ENCODE measurements around the gene PAM.

Gene PAM

DNA sequence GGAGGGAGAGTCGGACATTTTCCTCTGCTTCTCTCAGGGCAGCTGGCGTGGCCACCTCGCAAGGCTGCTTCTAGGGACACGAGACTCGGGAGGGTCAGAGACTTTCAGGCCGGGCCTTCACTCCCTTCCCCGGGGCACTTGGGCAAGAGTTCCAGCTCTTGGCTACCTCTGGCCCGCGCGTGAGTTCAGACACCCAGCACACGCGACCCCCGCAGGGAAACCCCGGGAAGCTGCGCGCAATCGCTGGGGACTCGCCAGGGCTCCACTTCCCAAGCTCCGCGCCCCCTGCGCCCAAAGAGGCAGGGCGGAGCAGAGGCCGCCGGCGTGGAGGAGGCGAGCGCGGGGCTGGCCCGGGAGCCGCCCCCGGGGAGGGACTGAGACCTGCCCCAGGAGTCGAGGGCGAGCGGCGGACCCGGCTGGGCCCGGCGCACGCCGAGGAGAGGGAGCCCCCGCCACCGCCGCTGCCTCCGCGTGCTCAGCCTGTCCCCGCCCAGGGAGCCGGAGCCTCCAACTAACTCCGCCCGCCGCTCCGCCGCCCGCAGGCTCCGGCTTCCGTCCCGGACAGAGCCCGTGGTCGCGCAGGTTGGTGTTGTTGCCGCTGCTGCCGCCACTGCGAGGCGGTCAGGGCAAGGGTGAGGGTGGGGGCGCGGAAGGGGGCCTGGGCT lies at the start of gene PAM:
Gene PAM, plus strand, starts transcription at position 539 of the 665 bp plus-strand sequence. CDS start 110,891 bp downstream, outside the sequence.
- peak within 1 kb of the TSS; percentile 79 for H3K27ac Mint-ChIP-seq
- intact Hi-C loops (cut with micrococcal nuclease): no loop called here
- H3K27me3 Mint-ChIP-seq: peaks cover 29% of the 10 kb centered on the region
- peaks cover 8% of the 10 kb centered on the region for H3K9me3 Mint-ChIP-seq
- H3K36me3 Mint-ChIP-seq (ENCODE audit: low read depth): peaks cover 6% of the 10 kb centered on the region
- H3K4me1 Mint-ChIP-seq (ENCODE audit: low read depth): peaks cover 25% of the 10 kb centered on the region
- peak within 1 kb of the TSS; percentile 96 for H3K4me3 Mint-ChIP-seq

- H3K4me1 Mint-ChIP-seq (ENCODE audit: low read depth): no peaks in the 10 kb centered on the region
- intact Hi-C loops (cut with micrococcal nuclease): no loop called here
These were observed 43.4 kb upstream of the PAM start for GRCh38 chr5:102711525-102712385.

GRCh38 chr5:102713278-102713677 lies 41.8 kb upstream of the PAM start:
- H3K27ac Mint-ChIP-seq: no peak overlapping the region
- H3K36me3 Mint-ChIP-seq (ENCODE audit: low read depth): no peaks in the 10 kb centered on the region
- no peaks in the 10 kb centered on the region for H3K4me1 Mint-ChIP-seq (ENCODE audit: low read depth)
- intact Hi-C loops (cut with micrococcal nuclease): no loop called here
- peaks cover 16% of the 10 kb centered on the region for H3K9me3 Mint-ChIP-seq
- H3K27me3 Mint-ChIP-seq: no peaks in the 10 kb centered on the region
- no peak overlapping the region for H3K4me3 Mint-ChIP-seq

More at GRCh38 chr5:102711525-102712385, 43.4 kb upstream of the PAM start:
- H3K27me3 Mint-ChIP-seq: no peaks in the 10 kb centered on the region
- no peaks in the 10 kb centered on the region for H3K36me3 Mint-ChIP-seq (ENCODE audit: low read depth)
- no peak overlapping the region for H3K27ac Mint-ChIP-seq
- peaks cover 16% of the 10 kb centered on the region for H3K9me3 Mint-ChIP-seq
- H3K4me3 Mint-ChIP-seq: no peak overlapping the region

- no peak overlapping the region for H3K4me3 Mint-ChIP-seq
- H3K9me3 Mint-ChIP-seq: peaks cover 12% of the 10 kb centered on the region
- H3K27ac Mint-ChIP-seq: no peak overlapping the region
- H3K27me3 Mint-ChIP-seq: no peaks in the 10 kb centered on the region
- H3K4me1 Mint-ChIP-seq (ENCODE audit: low read depth): no peaks in the 10 kb centered on the region
- intact Hi-C loops (cut with micrococcal nuclease): no loop called here
- no peaks in the 10 kb centered on the region for H3K36me3 Mint-ChIP-seq (ENCODE audit: low read depth)
These were observed 41.3 kb upstream of the PAM start for GRCh38 chr5:102713682-102714231.

DNA sequence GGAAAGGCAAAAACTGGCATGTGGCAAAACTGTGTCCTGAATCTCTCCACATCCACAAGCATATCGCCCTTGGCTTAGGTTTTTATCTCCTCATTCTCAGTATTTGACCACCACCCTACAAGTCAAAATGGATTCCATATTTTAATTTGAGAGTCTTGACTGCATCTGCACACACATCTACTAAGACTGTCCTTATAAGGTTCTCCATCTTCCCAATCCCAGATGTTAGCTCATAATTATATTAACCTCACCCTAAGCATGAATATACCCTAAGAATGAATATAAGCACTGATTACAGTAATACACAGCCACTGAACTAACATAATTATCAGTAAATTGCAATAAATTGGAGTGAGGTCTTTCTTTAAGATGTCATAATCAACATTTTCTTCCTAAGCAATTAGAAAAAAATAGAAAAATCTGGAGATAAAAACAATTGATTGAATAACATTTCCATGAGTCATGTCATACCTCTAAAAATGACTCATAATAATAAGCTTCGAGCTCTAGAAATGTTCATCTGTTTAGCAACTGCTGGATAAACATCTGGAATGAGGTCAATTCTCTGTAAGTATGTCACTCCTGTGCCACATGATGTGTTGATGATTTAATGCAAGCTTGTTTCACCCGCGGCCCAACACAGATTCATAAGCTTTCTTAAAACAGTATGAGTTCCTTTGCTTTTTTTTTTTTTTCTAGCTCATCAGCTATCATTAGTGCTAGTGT lies 39.9 kb upstream of the PAM start:
- intact Hi-C loops (cut with micrococcal nuclease): no loop called here
- Mint-ChIP-seq H3K4me1 (ENCODE audit: low read depth) (no peaks in the 10 kb centered on the region), H3K4me3 (no peak overlapping the region), H3K36me3 (ENCODE audit: low read depth) (no peaks in the 10 kb centered on the region), H3K27ac (no peak overlapping the region), H3K27me3 (no peaks in the 10 kb centered on the region), H3K9me3 (no peaks in the 10 kb centered on the region)

DNA sequence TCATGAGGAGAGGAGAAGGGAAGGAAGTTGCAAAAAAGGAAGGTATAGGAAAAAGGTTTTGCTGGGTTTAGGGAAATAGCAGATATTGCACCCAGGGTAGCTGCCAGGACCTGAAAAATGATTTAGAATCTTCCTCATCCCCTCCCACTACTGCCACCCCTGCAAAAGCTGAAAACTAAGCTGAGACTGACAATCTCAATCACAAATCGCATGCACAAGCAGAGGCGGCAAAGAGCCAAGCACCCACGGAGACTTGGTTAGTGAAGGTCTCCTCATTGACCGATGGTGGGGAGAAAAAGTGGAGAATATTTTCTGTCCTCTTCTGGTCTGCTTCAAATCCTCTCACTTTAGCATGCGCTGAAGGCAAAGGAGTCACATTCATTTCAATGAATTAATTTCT lies 39.1 kb upstream of the PAM start:
- H3K27ac Mint-ChIP-seq: no peak overlapping the region
- H3K27me3 Mint-ChIP-seq: no peaks in the 10 kb centered on the region
- no peaks in the 10 kb centered on the region for H3K9me3 Mint-ChIP-seq
- H3K36me3 Mint-ChIP-seq (ENCODE audit: low read depth): no peaks in the 10 kb centered on the region
- H3K4me1 Mint-ChIP-seq (ENCODE audit: low read depth): no peaks in the 10 kb centered on the region
- intact Hi-C loops (cut with micrococcal nuclease): no loop called here
- no peak overlapping the region for H3K4me3 Mint-ChIP-seq

DNA sequence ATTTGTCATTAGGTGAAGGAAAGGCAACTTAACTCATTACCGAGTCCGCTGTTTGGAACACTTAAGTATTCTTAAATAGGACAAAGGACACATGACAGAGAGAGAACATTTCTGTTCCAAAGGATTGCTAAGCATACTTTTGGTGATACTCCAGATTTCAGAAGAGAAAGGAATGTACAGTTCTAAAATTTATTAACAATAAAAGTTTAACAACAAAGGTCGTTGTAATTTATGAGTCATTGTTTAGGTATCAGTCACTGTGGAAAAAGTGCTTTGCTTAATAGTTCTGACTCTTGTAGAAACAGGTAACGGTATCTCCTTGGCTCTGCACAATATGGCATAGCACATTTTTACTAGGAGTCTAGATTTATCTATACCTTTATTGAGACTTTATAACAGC lies 36.3 kb upstream of the PAM start:
- H3K9me3 Mint-ChIP-seq: no peaks in the 10 kb centered on the region
- no peak overlapping the region for H3K4me3 Mint-ChIP-seq
- H3K36me3 Mint-ChIP-seq (ENCODE audit: low read depth): no peaks in the 10 kb centered on the region
- intact Hi-C loops (cut with micrococcal nuclease): no loop called here
- H3K27me3 Mint-ChIP-seq: no peaks in the 10 kb centered on the region
- no peaks in the 10 kb centered on the region for H3K4me1 Mint-ChIP-seq (ENCODE audit: low read depth)
- no peak overlapping the region for H3K27ac Mint-ChIP-seq

GRCh38 chr5:102719886-102720285 lies 35.2 kb upstream of the PAM start:
- Mint-ChIP-seq H3K4me3 (no peak overlapping the region), H3K4me1 (ENCODE audit: low read depth) (no peaks in the 10 kb centered on the region), H3K9me3 (no peaks in the 10 kb centered on the region), H3K36me3 (ENCODE audit: low read depth) (no peaks in the 10 kb centered on the region), H3K27ac (no peak overlapping the region), H3K27me3 (no peaks in the 10 kb centered on the region)
- intact Hi-C loops (cut with micrococcal nuclease): no loop called here

- intact Hi-C loops (cut with micrococcal nuclease): no loop called here
- Mint-ChIP-seq H3K27me3 (no peaks in the 10 kb centered on the region), H3K4me3 (no peak overlapping the region), H3K9me3 (no peaks in the 10 kb centered on the region), H3K36me3 (ENCODE audit: low read depth) (no peaks in the 10 kb centered on the region), H3K27ac (no peak overlapping the region), H3K4me1 (ENCODE audit: low read depth) (no peaks in the 10 kb centered on the region)
These were observed 34.1 kb upstream of the PAM start for GRCh38 chr5:102720969-102721368.

DNA sequence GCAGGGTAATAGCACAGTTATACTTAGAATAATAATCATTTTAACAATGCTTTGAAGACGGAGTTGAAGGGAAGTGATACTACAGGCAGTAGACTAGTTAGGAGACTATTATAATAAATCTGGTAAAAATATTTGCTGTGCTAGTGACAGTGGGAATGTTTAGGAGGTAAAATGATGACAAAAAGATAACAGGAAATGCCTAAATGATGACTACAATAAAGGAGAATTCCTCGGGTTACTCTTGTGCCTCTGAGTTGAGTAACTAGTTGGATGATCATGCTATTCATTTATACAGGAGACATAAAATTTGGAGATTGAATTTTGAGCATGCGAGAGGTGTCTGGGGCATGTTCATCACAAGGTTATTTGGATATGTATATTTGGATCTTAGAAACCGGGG lies 32.2 kb upstream of the PAM start:
- no peaks in the 10 kb centered on the region for H3K36me3 Mint-ChIP-seq (ENCODE audit: low read depth)
- no peaks in the 10 kb centered on the region for H3K9me3 Mint-ChIP-seq
- H3K4me1 Mint-ChIP-seq (ENCODE audit: low read depth): no peaks in the 10 kb centered on the region
- H3K4me3 Mint-ChIP-seq: no peak overlapping the region
- H3K27me3 Mint-ChIP-seq: no peaks in the 10 kb centered on the region
- intact Hi-C loops (cut with micrococcal nuclease): no loop called here
- H3K27ac Mint-ChIP-seq: no peak overlapping the region

DNA sequence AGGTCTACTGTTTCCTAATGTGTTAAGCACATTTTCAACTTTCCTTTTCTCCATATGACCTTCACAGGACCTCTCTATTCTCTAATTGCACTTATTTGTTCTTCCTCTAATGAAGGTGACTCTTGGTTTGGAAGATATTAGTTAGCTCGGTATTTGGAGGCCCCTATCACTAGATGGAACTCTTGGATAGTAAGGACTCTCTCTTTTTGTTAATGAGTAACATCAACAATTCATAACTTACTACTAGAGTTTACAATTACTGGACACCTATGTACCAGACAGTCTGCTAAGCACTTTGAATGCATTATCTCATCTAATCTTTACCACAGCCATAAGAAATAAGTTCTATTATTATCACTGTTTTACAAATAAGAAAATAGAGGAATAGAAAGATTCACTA lies 23.4 kb upstream of the PAM start:
- no peaks in the 10 kb centered on the region for H3K4me1 Mint-ChIP-seq (ENCODE audit: low read depth)
- no peaks in the 10 kb centered on the region for H3K9me3 Mint-ChIP-seq
- H3K36me3 Mint-ChIP-seq (ENCODE audit: low read depth): no peaks in the 10 kb centered on the region
- intact Hi-C loops (cut with micrococcal nuclease): no loop called here
- H3K4me3 Mint-ChIP-seq: no peak overlapping the region
- no peak overlapping the region for H3K27ac Mint-ChIP-seq
- H3K27me3 Mint-ChIP-seq: no peaks in the 10 kb centered on the region

- Mint-ChIP-seq H3K36me3 (ENCODE audit: low read depth) (no peaks in the 10 kb centered on the region), H3K4me3 (no peak overlapping the region), H3K4me1 (ENCODE audit: low read depth) (no peaks in the 10 kb centered on the region), H3K27me3 (no peaks in the 10 kb centered on the region), H3K9me3 (no peaks in the 10 kb centered on the region), H3K27ac (no peak overlapping the region)
- intact Hi-C loops (cut with micrococcal nuclease): no loop called here
These were observed 21.6 kb upstream of the PAM start for GRCh38 chr5:102733534-102733933.

DNA sequence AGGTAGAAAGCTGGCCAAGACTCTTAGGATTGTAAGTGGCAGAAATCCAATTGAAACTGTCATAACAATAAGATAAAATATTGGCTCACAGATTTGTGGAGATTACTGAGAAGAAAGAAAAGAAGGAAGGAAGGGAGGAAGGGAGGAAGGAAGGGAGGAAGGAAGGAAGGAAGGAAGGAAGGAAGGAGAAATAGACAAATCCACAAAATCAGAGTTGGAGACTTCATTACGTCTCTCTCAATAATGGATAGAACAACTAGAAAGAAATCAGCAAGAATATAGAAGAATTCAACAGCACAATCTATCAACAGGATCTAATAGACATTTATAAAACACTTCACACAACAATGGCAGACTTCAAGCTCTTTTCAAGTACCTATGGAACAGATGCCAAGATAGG lies 17.9 kb upstream of the PAM start:
- no peaks in the 10 kb centered on the region for H3K4me1 Mint-ChIP-seq (ENCODE audit: low read depth)
- no peak overlapping the region for H3K27ac Mint-ChIP-seq
- intact Hi-C loops (cut with micrococcal nuclease): no loop called here
- no peak overlapping the region for H3K4me3 Mint-ChIP-seq
- no peaks in the 10 kb centered on the region for H3K27me3 Mint-ChIP-seq
- no peaks in the 10 kb centered on the region for H3K9me3 Mint-ChIP-seq
- no peaks in the 10 kb centered on the region for H3K36me3 Mint-ChIP-seq (ENCODE audit: low read depth)

All from dendritic cell treated with granulocyte-macrophage colony-stimulating factor and Interleukin-4, amounts not matched to agents 40 ng/mL and 50 ng/mL, for 4 days (primary cell).